Measurements from ENCODE around the gene ELF1.

Gene ELF1

DNA sequence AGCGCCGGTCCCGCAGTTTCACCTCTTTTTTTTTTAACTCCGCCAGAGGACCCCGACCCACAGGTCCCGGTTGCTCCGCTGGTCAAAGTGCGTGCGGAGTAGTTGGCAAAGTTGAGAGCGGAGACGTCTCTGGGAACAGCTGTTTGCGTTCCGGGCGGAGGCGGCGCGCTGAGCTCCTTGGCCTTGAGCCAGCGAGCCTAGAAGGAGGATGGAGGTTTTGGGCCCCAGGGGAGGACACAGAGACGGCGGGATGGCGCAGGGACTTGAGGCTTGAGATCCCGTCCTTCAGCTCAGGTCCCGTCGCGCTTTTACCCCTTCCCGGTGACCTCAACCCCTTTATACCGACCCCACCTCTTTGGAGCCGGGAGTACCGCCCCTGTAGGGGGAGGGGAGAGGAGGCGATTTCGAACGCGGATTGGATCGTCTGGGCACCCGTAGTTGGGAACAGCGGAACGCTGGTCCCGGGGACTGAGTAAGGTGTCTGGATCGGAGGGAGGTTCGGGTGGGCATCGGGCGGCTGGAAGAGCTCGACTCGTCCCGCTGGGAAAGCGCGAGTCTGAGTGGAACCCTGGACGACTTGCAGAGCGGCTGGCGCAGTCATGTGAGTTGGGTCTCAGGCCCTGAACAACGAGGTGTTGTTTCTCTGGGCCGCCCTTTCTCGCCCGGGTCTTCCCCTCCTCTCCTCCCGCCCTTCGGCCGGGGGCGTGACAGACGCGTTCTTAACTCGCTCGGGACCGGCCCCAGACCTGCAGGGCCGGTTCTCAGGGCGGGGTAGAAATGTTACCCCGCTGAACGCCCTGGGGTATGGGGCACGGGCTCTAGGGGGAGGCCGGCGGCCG lies 42.2 kb upstream of the ELF1 start, which contains the start of gene WBP4:
Gene WBP4 (plus strand): TSS at position 435 of the 839 bp plus-strand sequence. CDS start 165 bp downstream, at position 600.
- peak within 1 kb of the TSS; percentile 96 for H2AFZ ChIP-seq (ENCODE audit: low read length)
- H3K18ac ChIP-seq (ENCODE audit: low read length) = peak within 1 kb of the TSS; percentile 99
- peak within 1 kb of the TSS; percentile 99 for H3K23ac ChIP-seq (ENCODE audit: low read depth, low read length, poor library complexity)
- no peaks in the 10 kb centered on the region for H3K9me3 ChIP-seq (replicated peaks in 1 of 2; ENCODE audit: control insufficient read depth in 2 of 2, insufficient read depth in 1 of 2, low read depth in 1 of 2, low read length in 2 of 2)
- H3K36me3 ChIP-seq (replicated peaks in 1 of 2; ENCODE audit: control insufficient read depth in 2 of 2, insufficient read depth in 2 of 2, low read length in 2 of 2) = peaks cover 0 to 33% of the 10 kb centered on the region in 2 donors
- H3K4me2 ChIP-seq (ENCODE audit: insufficient read depth, low read length, poor library complexity, severe bottlenecking) = peak within 1 kb of the TSS; percentile 66
- peak within 1 kb of the TSS; percentile 92 for H2BK5ac ChIP-seq (ENCODE audit: low read length)
- H3K14ac ChIP-seq (ENCODE audit: low read length) = peak within 1 kb of the TSS; percentile 99
- H4K91ac ChIP-seq (ENCODE audit: low read depth, low read length, poor library complexity) = peak within 1 kb of the TSS; percentile 49
- no peaks in the 10 kb centered on the region for H3K79me1 ChIP-seq (ENCODE audit: low read depth, low read length)
- no peak within 1 kb of the TSS for H2BK12ac ChIP-seq (ENCODE audit: low read length)
- H2AK5ac ChIP-seq (ENCODE audit: low read depth, low read length) = no peak within 1 kb of the TSS
- H3K4ac ChIP-seq (ENCODE audit: low read length) = peak within 1 kb of the TSS; percentile 76
- H3K4me1 ChIP-seq (ENCODE audit: control insufficient read depth in 2 of 2, insufficient read depth in 1 of 2, low read depth in 1 of 2, low read length in 2 of 2) = peaks cover 0 to 3% of the 10 kb centered on the region in 2 donors
- H3K27me3 ChIP-seq (ENCODE audit: control insufficient read depth in 3 of 3, insufficient read depth in 3 of 3, low read depth in 1 of 3, low read length in 3 of 3) = no peaks in the 10 kb centered on the region
- no CpG with 5 or more reads among the region's 71 CpGs for whole genome bisulfite sequencing, 2 donors (ENCODE audit: extremely low coverage in 2 of 2, insufficient read length in 2 of 2, insufficient replicate concordance in 1 of 2)
- peak within 1 kb of the TSS; percentile 97 for H3K9ac ChIP-seq (ENCODE audit: low read depth, low read length, poor library complexity)
- peak within 1 kb of the TSS; percentile 95 for H2BK15ac ChIP-seq (ENCODE audit: low read length)
- no peak within 1 kb of the TSS for H4K8ac ChIP-seq (ENCODE audit: low read depth, low read length)
- DNase-seq (ENCODE audit: low spot score) = peak; percentile 94
- H2BK120ac ChIP-seq (ENCODE audit: low read depth, low read length) = peak within 1 kb of the TSS; percentile 57
- peak within 1 kb of the TSS; percentile 82 to 95 for H3K4me3 ChIP-seq (ENCODE audit: low read length in 2 of 2)
- H3K27ac ChIP-seq (replicated peaks; ENCODE audit: low read length) = peak within 1 kb of the TSS; percentile 96

DNA sequence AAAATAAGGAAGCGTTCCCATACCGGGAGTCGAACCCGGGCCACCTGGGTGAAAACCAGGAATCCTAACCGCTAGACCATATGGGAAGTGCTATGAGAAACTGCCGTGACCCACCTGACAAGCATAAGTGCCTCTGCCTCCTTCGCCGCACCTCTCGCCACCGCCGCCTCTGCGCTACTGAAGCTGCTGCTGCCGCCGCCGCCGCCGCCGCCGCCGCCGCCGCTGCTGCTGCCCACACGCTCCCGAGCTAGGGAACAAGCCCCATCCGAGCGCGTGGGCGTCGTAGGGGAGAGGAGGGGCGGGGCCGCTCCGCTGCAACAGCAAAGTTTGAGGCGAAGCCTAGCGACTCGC lies 41.6 kb upstream of the ELF1 start:
- Histone ChIP-seq H3K14ac (ENCODE audit: low read length) (peak overlapping the region; percentile 99), H3K79me1 (ENCODE audit: low read depth, low read length) (no peaks in the 10 kb centered on the region), H3K4ac (ENCODE audit: low read length) (no peak overlapping the region), H2BK120ac (ENCODE audit: low read depth, low read length) (peak overlapping the region; percentile 57), H3K4me3 (ENCODE audit: low read length in 2 of 2) (peak overlapping the region; percentile 82 to 95), H2AFZ (ENCODE audit: low read length) (peak overlapping the region; percentile 96), H3K9ac (ENCODE audit: low read depth, low read length, poor library complexity) (peak overlapping the region; percentile 97), H4K8ac (ENCODE audit: low read depth, low read length) (no peak overlapping the region), H3K36me3 (replicated peaks in 1 of 2; ENCODE audit: control insufficient read depth in 2 of 2, insufficient read depth in 2 of 2, low read length in 2 of 2) (peaks cover 0 to 27% of the 10 kb centered on the region in 2 donors), H2BK15ac (ENCODE audit: low read length) (peak overlapping the region; percentile 95), H3K4me1 (ENCODE audit: control insufficient read depth in 2 of 2, insufficient read depth in 1 of 2, low read depth in 1 of 2, low read length in 2 of 2) (peaks cover 0 to 3% of the 10 kb centered on the region in 2 donors), H3K18ac (ENCODE audit: low read length) (peak overlapping the region; percentile 99), H3K4me2 (ENCODE audit: insufficient read depth, low read length, poor library complexity, severe bottlenecking) (peak overlapping the region; percentile 66), H4K91ac (ENCODE audit: low read depth, low read length, poor library complexity) (peak overlapping the region; percentile 49), H3K9me3 (replicated peaks in 1 of 2; ENCODE audit: control insufficient read depth in 2 of 2, insufficient read depth in 1 of 2, low read depth in 1 of 2, low read length in 2 of 2) (no peaks in the 10 kb centered on the region), H2BK12ac (ENCODE audit: low read length) (no peak overlapping the region), H3K23ac (ENCODE audit: low read depth, low read length, poor library complexity) (peak overlapping the region; percentile 99), H2BK5ac (ENCODE audit: low read length) (peak overlapping the region; percentile 92), H3K27me3 (ENCODE audit: control insufficient read depth in 3 of 3, insufficient read depth in 3 of 3, low read depth in 1 of 3, low read length in 3 of 3) (no peaks in the 10 kb centered on the region), H2AK5ac (ENCODE audit: low read depth, low read length) (no peak overlapping the region), H3K27ac (replicated peaks; ENCODE audit: low read length) (peak overlapping the region; percentile 96)
- WGBS, 2 donors (ENCODE audit: extremely low coverage in 2 of 2, insufficient read length in 2 of 2, insufficient replicate concordance in 1 of 2) = no CpG with 5 or more reads among the region's 35 CpGs
- peak; percentile 90 for DNase-seq (ENCODE audit: low spot score)

DNA sequence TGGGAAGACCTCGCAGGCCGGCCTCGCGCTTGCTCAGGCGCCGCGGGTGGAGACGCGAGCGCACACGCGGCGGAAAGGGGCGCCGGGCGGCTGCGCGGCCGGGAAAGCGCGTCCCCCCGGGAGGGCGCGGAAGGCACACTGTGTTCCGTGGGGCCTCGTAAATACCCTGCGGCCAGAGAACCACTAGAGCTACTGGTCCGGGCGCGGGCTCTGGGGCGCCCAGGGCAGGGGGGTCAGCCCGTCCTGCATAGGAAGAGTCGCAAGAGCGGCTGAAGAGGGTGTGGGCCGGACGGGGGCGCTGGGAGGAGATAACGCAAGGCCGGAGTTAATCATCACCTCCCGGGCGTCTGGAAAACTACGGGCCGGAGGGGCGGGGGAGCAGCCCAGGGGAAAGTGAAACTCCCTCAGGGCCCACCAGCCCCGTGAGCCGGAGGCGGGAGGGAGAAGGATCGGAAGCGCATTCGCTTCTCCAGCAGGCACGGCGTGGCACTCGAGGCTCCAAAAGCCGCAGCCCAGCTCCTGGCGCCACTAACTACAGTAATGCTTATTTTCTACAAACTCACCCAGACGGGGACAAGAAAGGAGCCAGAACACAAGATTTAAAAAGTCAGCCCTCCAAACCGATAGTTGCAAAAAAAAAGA lies 41.1 kb upstream of the ELF1 start:
- peak overlapping the region; percentile 93 for H3K9ac ChIP-seq (ENCODE audit: low read depth, low read length, poor library complexity)
- no peak overlapping the region for H3K23ac ChIP-seq (ENCODE audit: low read depth, low read length, poor library complexity)
- peak overlapping the region; percentile 94 for H3K14ac ChIP-seq (ENCODE audit: low read length)
- no peak overlapping the region for H2AK5ac ChIP-seq (ENCODE audit: low read depth, low read length)
- no peaks in the 10 kb centered on the region for H3K27me3 ChIP-seq (ENCODE audit: control insufficient read depth in 3 of 3, insufficient read depth in 3 of 3, low read depth in 1 of 3, low read length in 3 of 3)
- peak overlapping the region; percentile 92 for H4K8ac ChIP-seq (ENCODE audit: low read depth, low read length)
- H3K4me2 ChIP-seq (ENCODE audit: insufficient read depth, low read length, poor library complexity, severe bottlenecking) = peak overlapping the region; percentile 66
- peak overlapping the region; percentile 82 to 95 for H3K4me3 ChIP-seq (ENCODE audit: low read length in 2 of 2)
- H3K79me1 ChIP-seq (ENCODE audit: low read depth, low read length) = no peaks in the 10 kb centered on the region
- peak overlapping the region; percentile 96 for H3K27ac ChIP-seq (replicated peaks; ENCODE audit: low read length)
- H2BK15ac ChIP-seq (ENCODE audit: low read length) = peak overlapping the region; percentile 58
- H2BK5ac ChIP-seq (ENCODE audit: low read length) = peak overlapping the region; percentile 92
- H3K9me3 ChIP-seq (replicated peaks in 1 of 2; ENCODE audit: control insufficient read depth in 2 of 2, insufficient read depth in 1 of 2, low read depth in 1 of 2, low read length in 2 of 2) = no peaks in the 10 kb centered on the region
- H3K18ac ChIP-seq (ENCODE audit: low read length) = peak overlapping the region; percentile 99
- H2BK120ac ChIP-seq (ENCODE audit: low read depth, low read length) = no peak overlapping the region
- WGBS, 2 donors (ENCODE audit: extremely low coverage in 2 of 2, insufficient read length in 2 of 2, insufficient replicate concordance in 1 of 2) = no CpG with 5 or more reads among the region's 57 CpGs
- DNase-seq (ENCODE audit: low spot score) = peak; percentile 84
- H3K36me3 ChIP-seq (replicated peaks in 1 of 2; ENCODE audit: control insufficient read depth in 2 of 2, insufficient read depth in 2 of 2, low read length in 2 of 2) = peaks cover 0 to 22% of the 10 kb centered on the region in 2 donors
- peak overlapping the region; percentile 10 for H2BK12ac ChIP-seq (ENCODE audit: low read length)
- peak overlapping the region; percentile 96 for H2AFZ ChIP-seq (ENCODE audit: low read length)
- no peak overlapping the region for H4K91ac ChIP-seq (ENCODE audit: low read depth, low read length, poor library complexity)
- H3K4me1 ChIP-seq (ENCODE audit: control insufficient read depth in 2 of 2, insufficient read depth in 1 of 2, low read depth in 1 of 2, low read length in 2 of 2) = peaks cover 0 to 3% of the 10 kb centered on the region in 2 donors
- H3K4ac ChIP-seq (ENCODE audit: low read length) = peak overlapping the region; percentile 66

Data from neuronal stem cell (in vitro differentiated cells).